ENCODE measurements around the gene DIAPH1.

Gene DIAPH1

GRCh38 chr5:141506381-141507155 lies 112.2 kb downstream of the DIAPH1 start:
- no peaks in the 10 kb centered on the region for H3K79me2 ChIP-seq (ENCODE audit: low read length)
- TF ChIP-seq EZH2phosphoT487 (IDR thresholded peaks at IDR 0.05; ENCODE audit: low read depth), result no peak
- TF ChIP-seq, protein P1, sequence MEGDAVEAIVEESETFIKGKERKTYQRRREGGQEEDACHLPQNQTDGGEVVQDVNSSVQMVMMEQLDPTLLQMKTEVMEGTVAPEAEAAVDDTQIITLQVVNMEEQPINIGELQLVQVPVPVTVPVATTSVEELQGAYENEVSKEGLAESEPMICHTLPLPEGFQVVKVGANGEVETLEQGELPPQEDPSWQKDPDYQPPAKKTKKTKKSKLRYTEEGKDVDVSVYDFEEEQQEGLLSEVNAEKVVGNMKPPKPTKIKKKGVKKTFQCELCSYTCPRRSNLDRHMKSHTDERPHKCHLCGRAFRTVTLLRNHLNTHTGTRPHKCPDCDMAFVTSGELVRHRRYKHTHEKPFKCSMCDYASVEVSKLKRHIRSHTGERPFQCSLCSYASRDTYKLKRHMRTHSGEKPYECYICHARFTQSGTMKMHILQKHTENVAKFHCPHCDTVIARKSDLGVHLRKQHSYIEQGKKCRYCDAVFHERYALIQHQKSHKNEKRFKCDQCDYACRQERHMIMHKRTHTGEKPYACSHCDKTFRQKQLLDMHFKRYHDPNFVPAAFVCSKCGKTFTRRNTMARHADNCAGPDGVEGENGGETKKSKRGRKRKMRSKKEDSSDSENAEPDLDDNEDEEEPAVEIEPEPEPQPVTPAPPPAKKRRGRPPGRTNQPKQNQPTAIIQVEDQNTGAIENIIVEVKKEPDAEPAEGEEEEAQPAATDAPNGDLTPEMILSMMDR (IDR thresholded peaks at IDR 0.05; ENCODE audit: low read depth, low read length), result no peak
- H3K27ac ChIP-seq (ENCODE audit: low read length), result no peak overlapping the region
- H3K4me3 ChIP-seq (ENCODE audit: low read length), result no peak overlapping the region
- H3K36me3 ChIP-seq (replicated peaks; ENCODE audit: low read depth, low read length), result no peaks in the 10 kb centered on the region
- no peak overlapping the region for H2AFZ ChIP-seq (ENCODE audit: low read depth, low read length)
- H4K20me1 ChIP-seq (ENCODE audit: insufficient read depth, low read length), result no peaks in the 10 kb centered on the region
- H3K27me3 ChIP-seq (ENCODE audit: low read depth, low read length), result no peaks in the 10 kb centered on the region
- H3K9ac ChIP-seq (ENCODE audit: low read length), result no peak overlapping the region
- H3K4me2 ChIP-seq (ENCODE audit: low read length), result no peak overlapping the region
- H3K9me3 ChIP-seq (ENCODE audit: insufficient read depth, low read length), result no peaks in the 10 kb centered on the region
- peaks cover 35% of the 10 kb centered on the region for H3K4me1 ChIP-seq (ENCODE audit: low read length)

DNA sequence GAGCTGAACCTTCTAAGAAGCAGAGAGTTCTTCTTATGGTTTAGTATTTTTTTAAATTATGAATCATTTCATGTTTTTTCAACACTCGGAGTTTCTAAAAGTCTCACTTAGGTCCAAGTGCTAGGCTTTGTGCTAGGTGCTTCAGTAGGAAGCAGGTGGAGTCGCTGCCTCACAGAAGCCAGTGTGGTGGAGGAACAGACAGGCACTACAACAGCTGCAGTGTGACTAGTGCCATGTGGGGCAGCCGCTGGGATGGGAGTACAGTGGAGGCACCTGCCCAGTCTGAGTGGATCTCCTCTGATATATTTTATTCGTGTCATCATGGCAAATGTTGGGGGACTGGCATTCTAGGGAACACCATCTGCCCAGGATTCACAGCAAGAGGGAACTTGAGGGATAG lies 114.6 kb downstream of the DIAPH1 start:
- TF ChIP-seq, protein P1 (IDR thresholded peaks at IDR 0.05; ENCODE audit: low read depth, low read length), result no peak
- no peak for TF ChIP-seq EZH2phosphoT487 (IDR thresholded peaks at IDR 0.05; ENCODE audit: low read depth)
- Histone ChIP-seq H3K9ac (ENCODE audit: low read length) (no peak overlapping the region), H3K4me2 (ENCODE audit: low read length) (no peak overlapping the region), H3K27ac (ENCODE audit: low read length) (no peak overlapping the region), H3K27me3 (ENCODE audit: low read depth, low read length) (no peaks in the 10 kb centered on the region), H3K9me3 (ENCODE audit: insufficient read depth, low read length) (no peaks in the 10 kb centered on the region), H2AFZ (ENCODE audit: low read depth, low read length) (no peak overlapping the region), H3K79me2 (ENCODE audit: low read length) (no peaks in the 10 kb centered on the region), H3K4me1 (ENCODE audit: low read length) (peaks cover 14% of the 10 kb centered on the region), H3K4me3 (ENCODE audit: low read length) (no peak overlapping the region), H3K36me3 (replicated peaks; ENCODE audit: low read depth, low read length) (no peaks in the 10 kb centered on the region), H4K20me1 (ENCODE audit: insufficient read depth, low read length) (no peaks in the 10 kb centered on the region)

DNA sequence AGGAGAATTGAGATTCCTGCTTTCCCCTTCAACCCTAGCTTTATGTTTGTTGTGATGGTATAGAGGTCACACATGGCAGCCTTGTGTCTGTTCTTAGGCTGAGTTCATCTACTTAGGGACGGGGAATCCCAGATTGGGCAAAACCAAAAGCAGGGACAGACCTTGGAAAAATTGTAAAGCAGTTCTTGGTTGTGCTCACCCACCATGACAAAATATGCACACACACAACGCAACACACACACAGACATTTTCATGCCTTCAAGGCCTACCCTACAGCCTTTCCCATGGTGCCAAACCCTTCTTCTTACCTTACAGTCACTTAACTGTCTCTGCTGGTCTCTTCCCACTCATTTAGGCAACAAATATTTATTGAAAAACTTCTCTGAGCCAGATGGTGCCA lies 115.1 kb downstream of the DIAPH1 start:
- H3K27me3 ChIP-seq (ENCODE audit: low read depth, low read length), result no peaks in the 10 kb centered on the region
- H3K36me3 ChIP-seq (replicated peaks; ENCODE audit: low read depth, low read length), result no peaks in the 10 kb centered on the region
- H3K79me2 ChIP-seq (ENCODE audit: low read length), result no peaks in the 10 kb centered on the region
- no peak overlapping the region for H3K9ac ChIP-seq (ENCODE audit: low read length)
- H3K4me1 ChIP-seq (ENCODE audit: low read length), result peaks cover 10% of the 10 kb centered on the region; the same call in 1 of the 2 replicates
- no peak overlapping the region for H3K27ac ChIP-seq (ENCODE audit: low read length)
- H4K20me1 ChIP-seq (ENCODE audit: insufficient read depth, low read length), result no peaks in the 10 kb centered on the region
- H2AFZ ChIP-seq (ENCODE audit: low read depth, low read length), result no peak overlapping the region
- TF ChIP-seq EZH2phosphoT487 (IDR thresholded peaks at IDR 0.05; ENCODE audit: low read depth), result no peak
- TF ChIP-seq, protein P1 (IDR thresholded peaks at IDR 0.05; ENCODE audit: low read depth, low read length), result no peak
- H3K9me3 ChIP-seq (ENCODE audit: insufficient read depth, low read length), result no peaks in the 10 kb centered on the region
- H3K4me2 ChIP-seq (ENCODE audit: low read length), result no peak overlapping the region
- H3K4me3 ChIP-seq (ENCODE audit: low read length), result no peak overlapping the region

GRCh38 chr5:141501761-141502160 lies 117.0 kb downstream of the DIAPH1 start:
- H2AFZ ChIP-seq (ENCODE audit: low read depth, low read length), result no peak overlapping the region
- H3K4me3 ChIP-seq (ENCODE audit: low read length), result no peak overlapping the region
- no peaks in the 10 kb centered on the region for H3K27me3 ChIP-seq (ENCODE audit: low read depth, low read length)
- H3K9me3 ChIP-seq (ENCODE audit: insufficient read depth, low read length), result no peaks in the 10 kb centered on the region
- no peaks in the 10 kb centered on the region for H4K20me1 ChIP-seq (ENCODE audit: insufficient read depth, low read length)
- H3K4me2 ChIP-seq (ENCODE audit: low read length), result no peak overlapping the region
- H3K4me1 ChIP-seq (ENCODE audit: low read length), result peaks cover 4% of the 10 kb centered on the region; the same call in 1 of the 2 replicates
- H3K36me3 ChIP-seq (replicated peaks; ENCODE audit: low read depth, low read length), result no peaks in the 10 kb centered on the region
- no peak overlapping the region for H3K27ac ChIP-seq (ENCODE audit: low read length)
- H3K9ac ChIP-seq (ENCODE audit: low read length), result no peak overlapping the region
- no peaks in the 10 kb centered on the region for H3K79me2 ChIP-seq (ENCODE audit: low read length)
- TF ChIP-seq, protein P1 (IDR thresholded peaks at IDR 0.05; ENCODE audit: low read depth, low read length), result no peak
- no peak for TF ChIP-seq EZH2phosphoT487 (IDR thresholded peaks at IDR 0.05; ENCODE audit: low read depth)

Data from OCI-LY3 (cell line).